Measurements from ENCODE around the gene GBP4.

The GBP4 gene

DNA sequence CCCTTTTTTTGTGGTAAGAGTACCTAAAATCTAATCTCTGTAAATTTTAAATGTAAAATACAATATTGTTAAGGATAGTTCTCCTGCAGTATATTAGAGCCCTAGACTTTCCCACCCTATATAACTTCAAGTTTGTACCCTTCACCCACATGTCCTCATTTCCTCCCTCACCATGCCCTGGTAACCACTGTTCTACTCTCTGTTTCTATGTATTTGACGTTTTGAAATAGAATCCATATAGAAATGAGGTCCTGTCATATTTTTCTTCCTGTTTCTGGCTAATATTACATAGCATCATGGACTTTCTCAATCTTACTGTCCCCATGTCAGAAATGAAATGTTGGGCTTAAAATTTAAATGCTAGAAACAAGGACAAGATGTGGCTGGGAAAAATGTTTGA lies 47.7 kb downstream of the GBP4 start:
- Histone ChIP-seq H3K4me1 (ENCODE audit: control insufficient read depth, low read depth, low read length) (no peaks in the 10 kb centered on the region), H4K5ac (ENCODE audit: low read length) (no peak overlapping the region), H3K4me3 (ENCODE audit: low read length) (no peak overlapping the region), H3K4ac (ENCODE audit: low read depth, low read length) (no peak overlapping the region), H2AK5ac (ENCODE audit: low read length) (no peak overlapping the region), H3K23ac (ENCODE audit: low read length) (no peak overlapping the region), H3K36me3 (ENCODE audit: control insufficient read depth, insufficient read depth, low read length) (no peaks in the 10 kb centered on the region), H2BK5ac (ENCODE audit: low read length) (no peak overlapping the region), H3K4me2 (ENCODE audit: low read length) (no peak overlapping the region), H3K56ac (ENCODE audit: low read length) (no peak overlapping the region), H3K18ac (ENCODE audit: low read length) (no peak overlapping the region), H4K8ac (ENCODE audit: low read depth, low read length) (no peak overlapping the region), H2BK120ac (ENCODE audit: low read depth, low read length) (no peak overlapping the region), H3K9ac (ENCODE audit: low read length) (no peak overlapping the region), H2BK15ac (replicated peaks; ENCODE audit: low read depth) (no peak overlapping the region), H3K27me3 (ENCODE audit: insufficient read depth, low read length, poor library complexity) (no peaks in the 10 kb centered on the region), H3K79me2 (ENCODE audit: control insufficient read depth, insufficient read depth, low read length) (no peaks in the 10 kb centered on the region), H3K27ac (ENCODE audit: low read depth, low read length) (no peak overlapping the region), H3K79me1 (ENCODE audit: low read length) (no peaks in the 10 kb centered on the region)
- DNase-seq = no peak
- no CpG with 5 or more reads among the region's 1 CpG for WGBS (ENCODE audit: extremely low coverage, insufficient coverage, low lambda C conversion rate)

DNA sequence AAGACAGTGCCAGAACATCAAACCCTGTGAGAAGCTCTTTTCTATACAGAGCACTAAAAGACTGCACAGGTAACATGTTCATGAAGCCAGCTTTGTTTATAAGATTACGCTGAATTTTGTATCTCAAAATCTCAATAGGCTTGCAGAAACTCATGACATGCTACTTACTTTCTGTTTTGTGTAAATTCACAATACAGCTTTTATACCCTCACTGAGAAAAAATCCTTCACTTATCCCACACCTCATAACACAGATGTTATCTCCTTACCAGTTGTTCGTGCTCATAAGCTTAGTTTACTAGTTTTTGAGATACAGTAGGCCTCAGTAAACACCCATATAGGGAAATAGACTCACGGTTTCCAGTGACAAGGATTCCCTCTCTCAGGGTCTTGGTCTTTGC lies 48.8 kb downstream of the GBP4 start:
- Histone ChIP-seq H2BK120ac (ENCODE audit: low read depth, low read length) (no peak overlapping the region), H3K23ac (ENCODE audit: low read length) (no peak overlapping the region), H4K5ac (ENCODE audit: low read length) (no peak overlapping the region), H3K27me3 (ENCODE audit: insufficient read depth, low read length, poor library complexity) (no peaks in the 10 kb centered on the region), H4K8ac (ENCODE audit: low read depth, low read length) (no peak overlapping the region), H2BK5ac (ENCODE audit: low read length) (no peak overlapping the region), H3K4me3 (ENCODE audit: low read length) (no peak overlapping the region), H3K4ac (ENCODE audit: low read depth, low read length) (no peak overlapping the region), H3K4me2 (ENCODE audit: low read length) (no peak overlapping the region), H3K36me3 (ENCODE audit: control insufficient read depth, insufficient read depth, low read length) (no peaks in the 10 kb centered on the region), H3K18ac (ENCODE audit: low read length) (no peak overlapping the region), H3K56ac (ENCODE audit: low read length) (no peak overlapping the region), H3K27ac (ENCODE audit: low read depth, low read length) (no peak overlapping the region), H3K79me1 (ENCODE audit: low read length) (no peaks in the 10 kb centered on the region), H2BK15ac (replicated peaks; ENCODE audit: low read depth) (no peak overlapping the region), H2AK5ac (ENCODE audit: low read length) (no peak overlapping the region), H3K79me2 (ENCODE audit: control insufficient read depth, insufficient read depth, low read length) (no peaks in the 10 kb centered on the region), H3K4me1 (ENCODE audit: control insufficient read depth, low read depth, low read length) (no peaks in the 10 kb centered on the region), H3K9ac (ENCODE audit: low read length) (no peak overlapping the region)
- DNase-seq = no peak
- WGBS (ENCODE audit: extremely low coverage, insufficient coverage, low lambda C conversion rate) = no CpG with 5 or more reads among the region's 3 CpGs

DNA sequence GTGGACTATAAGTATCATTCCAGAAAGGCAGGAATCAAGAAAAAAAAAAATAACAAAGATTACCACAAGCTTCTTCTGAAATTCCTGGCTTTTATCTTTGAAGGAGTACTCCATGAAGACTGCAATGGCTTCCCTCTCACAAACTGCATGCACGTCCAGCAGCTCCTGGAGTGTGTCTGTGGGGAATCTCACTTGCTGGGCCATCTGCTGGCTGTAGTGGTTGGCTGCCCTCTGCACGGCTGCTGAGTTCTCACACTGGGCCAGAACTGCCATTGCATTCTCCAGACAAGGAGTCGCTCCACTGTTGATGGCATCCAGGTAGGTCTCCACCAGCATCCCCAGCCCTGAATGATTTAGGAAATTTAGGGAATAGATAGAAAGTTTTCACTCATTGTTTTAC lies 49.5 kb downstream of the GBP4 start:
- no CpG with 5 or more reads among the region's 3 CpGs for WGBS (ENCODE audit: extremely low coverage, insufficient coverage, low lambda C conversion rate)
- no peak overlapping the region for H3K23ac ChIP-seq (ENCODE audit: low read length)

DNA sequence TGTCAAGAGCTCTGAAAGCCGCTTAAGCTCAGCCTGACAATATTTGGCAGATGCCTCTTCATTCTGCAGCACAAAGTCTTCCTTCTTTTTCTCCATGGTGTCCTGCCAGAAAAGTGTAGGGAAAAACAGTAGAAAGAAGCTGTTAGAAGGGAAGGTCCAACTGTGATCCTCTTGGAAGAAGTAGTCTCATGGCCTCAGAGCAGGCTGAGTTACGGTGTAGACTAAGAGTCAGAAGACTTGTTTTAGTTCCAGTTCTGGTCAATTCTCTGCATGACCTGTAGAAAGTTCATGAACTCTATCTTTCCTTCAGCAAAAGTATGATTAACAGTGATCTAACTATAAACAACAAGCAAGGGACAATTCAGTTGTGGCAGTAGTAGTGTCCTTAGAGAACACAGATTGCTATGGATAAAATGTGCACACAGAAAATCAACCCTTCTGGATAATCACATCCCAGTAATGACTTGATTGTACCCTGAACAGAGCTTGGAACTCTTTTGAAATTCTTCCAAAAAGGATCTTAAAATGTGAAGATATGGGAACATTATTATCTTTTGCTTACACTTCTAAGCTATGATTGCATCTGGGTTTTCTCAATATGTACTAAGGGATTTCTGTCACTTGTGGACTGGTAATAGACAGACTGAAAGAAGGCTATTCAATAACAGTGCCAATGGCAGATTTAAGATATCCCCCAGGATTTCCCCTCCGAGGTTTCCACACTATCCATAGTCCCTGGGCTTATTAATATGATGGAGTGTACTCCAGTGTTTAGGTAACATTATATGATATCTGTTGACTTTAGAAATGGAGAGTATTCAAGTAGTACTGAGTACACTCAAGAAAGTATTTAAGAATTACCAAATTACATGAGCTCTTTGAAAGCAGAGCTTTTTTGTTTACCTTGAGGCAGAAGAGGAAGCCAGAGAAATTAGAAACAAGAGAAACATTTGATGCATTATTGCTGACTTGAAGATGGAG lies 50.8 kb downstream of the GBP4 start:
- Histone ChIP-seq H3K9ac (ENCODE audit: low read length) (no peak overlapping the region), H4K5ac (ENCODE audit: low read length) (no peak overlapping the region)
- WGBS (ENCODE audit: extremely low coverage, insufficient coverage, low lambda C conversion rate) = no CpG with 5 or more reads among the region's 3 CpGs

More for the DNA sequence above, 49.5 kb downstream of the GBP4 start:
- Histone ChIP-seq H2BK5ac (ENCODE audit: low read length) (no peak overlapping the region), H3K36me3 (ENCODE audit: control insufficient read depth, insufficient read depth, low read length) (no peaks in the 10 kb centered on the region), H2BK15ac (replicated peaks; ENCODE audit: low read depth) (no peak overlapping the region), H3K9ac (ENCODE audit: low read length) (no peak overlapping the region), H2BK120ac (ENCODE audit: low read depth, low read length) (no peak overlapping the region), H3K79me1 (ENCODE audit: low read length) (no peaks in the 10 kb centered on the region), H3K27ac (ENCODE audit: low read depth, low read length) (no peak overlapping the region), H3K4me2 (ENCODE audit: low read length) (no peak overlapping the region), H3K18ac (ENCODE audit: low read length) (no peak overlapping the region), H3K4me3 (ENCODE audit: low read length) (no peak overlapping the region), H4K5ac (ENCODE audit: low read length) (no peak overlapping the region), H3K4ac (ENCODE audit: low read depth, low read length) (no peak overlapping the region), H3K4me1 (ENCODE audit: control insufficient read depth, low read depth, low read length) (no peaks in the 10 kb centered on the region), H3K56ac (ENCODE audit: low read length) (no peak overlapping the region), H4K8ac (ENCODE audit: low read depth, low read length) (no peak overlapping the region), H2AK5ac (ENCODE audit: low read length) (no peak overlapping the region), H3K79me2 (ENCODE audit: control insufficient read depth, insufficient read depth, low read length) (no peaks in the 10 kb centered on the region), H3K27me3 (ENCODE audit: insufficient read depth, low read length, poor library complexity) (no peaks in the 10 kb centered on the region)
- DNase-seq = peak; percentile 57

DNA sequence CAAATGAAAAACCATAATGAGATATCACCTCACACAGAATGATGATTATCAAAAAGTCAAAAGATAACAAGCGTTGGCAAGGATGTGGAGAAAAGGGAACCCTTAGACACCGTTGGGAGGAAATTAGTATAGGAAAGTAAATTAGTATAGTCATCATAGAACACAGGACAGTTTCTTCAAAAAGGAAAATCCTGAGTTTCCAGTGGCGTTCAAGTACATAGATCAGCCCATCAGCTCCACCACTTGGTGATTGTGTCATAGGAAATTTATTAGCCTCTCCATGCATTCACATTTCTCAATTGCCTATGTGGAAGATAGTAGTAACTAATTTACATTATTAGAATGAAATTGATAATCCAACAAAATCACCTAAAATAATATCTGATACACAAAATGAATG lies 52.0 kb downstream of the GBP4 start:
- no peak overlapping the region for H3K4me3 ChIP-seq (ENCODE audit: low read length)
- no peak overlapping the region for H2AK5ac ChIP-seq (ENCODE audit: low read length)
- no peak overlapping the region for H3K4ac ChIP-seq (ENCODE audit: low read depth, low read length)
- H2BK120ac ChIP-seq (ENCODE audit: low read depth, low read length) = no peak overlapping the region
- H3K4me2 ChIP-seq (ENCODE audit: low read length) = no peak overlapping the region
- no peaks in the 10 kb centered on the region for H3K79me1 ChIP-seq (ENCODE audit: low read length)
- no peaks in the 10 kb centered on the region for H3K36me3 ChIP-seq (ENCODE audit: control insufficient read depth, insufficient read depth, low read length)
- no peak overlapping the region for H4K8ac ChIP-seq (ENCODE audit: low read depth, low read length)
- H3K56ac ChIP-seq (ENCODE audit: low read length) = no peak overlapping the region
- no peak overlapping the region for H3K23ac ChIP-seq (ENCODE audit: low read length)
- H3K4me1 ChIP-seq (ENCODE audit: control insufficient read depth, low read depth, low read length) = no peaks in the 10 kb centered on the region
- no peak overlapping the region for H3K9ac ChIP-seq (ENCODE audit: low read length)
- WGBS (ENCODE audit: extremely low coverage, insufficient coverage, low lambda C conversion rate) = no CpG with 5 or more reads among the region's 3 CpGs
- H2BK15ac ChIP-seq (replicated peaks; ENCODE audit: low read depth) = no peak overlapping the region
- no peak overlapping the region for H4K5ac ChIP-seq (ENCODE audit: low read length)
- no peaks in the 10 kb centered on the region for H3K79me2 ChIP-seq (ENCODE audit: control insufficient read depth, insufficient read depth, low read length)
- no peak overlapping the region for H3K18ac ChIP-seq (ENCODE audit: low read length)
- H2BK5ac ChIP-seq (ENCODE audit: low read length) = no peak overlapping the region
- no peak overlapping the region for H3K27ac ChIP-seq (ENCODE audit: low read depth, low read length)
- DNase-seq = no peak
- H3K27me3 ChIP-seq (ENCODE audit: insufficient read depth, low read length, poor library complexity) = no peaks in the 10 kb centered on the region

More for the DNA sequence above, 50.8 kb downstream of the GBP4 start:
- Histone ChIP-seq H3K4ac (ENCODE audit: low read depth, low read length) (no peak overlapping the region), H3K4me3 (ENCODE audit: low read length) (no peak overlapping the region), H3K18ac (ENCODE audit: low read length) (no peak overlapping the region), H3K4me2 (ENCODE audit: low read length) (no peak overlapping the region), H3K79me1 (ENCODE audit: low read length) (no peaks in the 10 kb centered on the region), H2BK120ac (ENCODE audit: low read depth, low read length) (no peak overlapping the region), H2BK5ac (ENCODE audit: low read length) (no peak overlapping the region), H3K27me3 (ENCODE audit: insufficient read depth, low read length, poor library complexity) (no peaks in the 10 kb centered on the region), H3K56ac (ENCODE audit: low read length) (no peak overlapping the region), H3K23ac (ENCODE audit: low read length) (no peak overlapping the region), H3K4me1 (ENCODE audit: control insufficient read depth, low read depth, low read length) (no peaks in the 10 kb centered on the region), H2BK15ac (replicated peaks; ENCODE audit: low read depth) (no peak overlapping the region), H2AK5ac (ENCODE audit: low read length) (no peak overlapping the region), H3K27ac (ENCODE audit: low read depth, low read length) (no peak overlapping the region), H3K36me3 (ENCODE audit: control insufficient read depth, insufficient read depth, low read length) (no peaks in the 10 kb centered on the region), H4K8ac (ENCODE audit: low read depth, low read length) (no peak overlapping the region), H3K79me2 (ENCODE audit: control insufficient read depth, insufficient read depth, low read length) (no peaks in the 10 kb centered on the region)
- DNase-seq = no peak
